Non-pigmented ciliary epithelial cell (primary cell): ENCODE results near the gene SYT3.

Experiments
- DNase-seq: peaks from one replicate; pipeline ENCODE4 v3.0.0-alpha.2; 2010; ENCODE audit warnings: low read depth

SYT3 gene

GRCh38 chr19:50639121-50640112, at the start of gene SYT3:
Gene SYT3, minus strand, starts transcription at chr19:50639881. Its CDS starts 2,470 bp downstream, at chr19:50637411.
- no peak for DNase-seq

- DNase-seq: no peak
Measured at GRCh38 chr19:50688766-50689165, 49.1 kb upstream of the SYT3 start.

- DNase-seq: no peak
Measured at GRCh38 chr19:50686310-50687032, 46.8 kb upstream of the SYT3 start.

GRCh38 chr19:50679177-50680125, 39.8 kb upstream of the SYT3 start:
- DNase-seq: peak; percentile 13

DNA sequence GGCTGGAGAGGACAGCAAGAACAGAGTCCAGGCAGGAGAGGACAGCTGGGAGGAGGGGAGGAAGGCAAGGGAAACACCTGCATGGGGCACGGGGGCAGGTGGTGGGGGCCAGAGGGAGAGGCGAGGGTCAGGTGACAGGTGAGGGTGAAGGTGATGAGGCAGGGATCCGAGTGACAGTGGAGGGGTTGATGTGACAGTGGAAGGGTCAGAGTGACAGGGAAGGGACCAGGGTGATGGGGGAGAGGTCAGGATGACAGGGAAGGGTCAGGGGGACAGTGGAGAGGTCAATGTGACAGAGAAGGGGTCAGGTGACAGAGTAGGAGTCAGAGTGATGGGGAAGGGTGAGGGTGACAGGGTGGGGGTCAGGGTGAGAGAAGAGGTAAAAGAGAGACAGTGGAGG, 38.6 kb upstream of the SYT3 start:
- no peak for DNase-seq

- no peak for DNase-seq
Measured at GRCh38 chr19:50677636-50678035, 38.0 kb upstream of the SYT3 start.

GRCh38 chr19:50676625-50677197, 37.0 kb upstream of the SYT3 start:
- DNase-seq: no peak

GRCh38 chr19:50673118-50673517, 33.4 kb upstream of the SYT3 start:
- no peak for DNase-seq

DNA sequence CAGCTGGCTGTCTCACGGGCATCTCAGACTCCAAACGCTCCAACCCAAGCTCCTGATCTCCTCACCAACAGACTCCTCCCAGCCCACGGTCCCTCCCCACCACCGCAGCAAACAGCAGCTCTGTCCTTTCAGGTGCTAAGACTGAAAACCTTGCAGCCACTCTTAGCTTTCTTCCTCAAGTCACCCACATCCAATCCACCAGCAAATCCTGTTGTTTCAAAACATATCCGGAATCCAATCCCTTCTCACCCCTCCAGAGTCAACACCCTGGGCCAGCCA, 30.4 kb upstream of the SYT3 start:
- no peak for DNase-seq

DNA sequence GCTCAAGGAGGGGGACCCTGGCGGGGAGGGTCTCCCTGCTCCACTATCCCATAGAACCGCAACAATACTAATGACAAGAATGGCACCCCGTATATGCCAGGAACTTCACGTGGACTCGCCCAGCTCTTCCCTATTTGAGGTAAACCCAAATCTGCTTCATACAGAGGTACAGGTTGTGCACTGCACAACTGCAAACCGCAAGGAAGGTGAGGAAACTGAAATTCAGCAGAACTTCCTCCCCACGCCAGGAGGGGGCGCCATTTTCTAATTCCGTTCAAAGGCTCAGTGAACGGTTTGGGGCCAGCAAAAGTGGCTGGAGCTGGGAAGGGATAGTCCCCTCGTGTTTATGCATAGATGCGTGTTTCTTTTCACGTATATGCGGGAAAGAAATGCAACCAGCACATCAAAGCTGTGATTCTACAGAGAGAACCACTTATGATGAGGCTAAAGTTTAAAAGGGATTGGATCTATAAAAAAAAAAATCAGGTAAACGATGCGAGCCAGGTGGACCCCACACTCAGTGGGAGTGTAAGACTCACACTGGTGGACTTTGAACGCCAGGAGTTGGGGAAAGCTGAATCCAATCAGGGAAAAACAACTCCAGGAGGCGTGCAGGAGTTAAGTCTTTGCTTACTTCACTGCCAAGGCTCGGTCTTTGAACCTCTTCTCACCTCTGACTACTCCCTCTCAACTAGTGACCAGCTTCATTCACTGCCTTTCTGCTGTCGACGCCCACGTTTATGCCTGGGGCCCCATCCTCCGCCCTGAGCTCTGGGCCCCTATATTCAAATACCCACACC, 29.8 kb upstream of the SYT3 start:
- DNase-seq: no peak

DNA sequence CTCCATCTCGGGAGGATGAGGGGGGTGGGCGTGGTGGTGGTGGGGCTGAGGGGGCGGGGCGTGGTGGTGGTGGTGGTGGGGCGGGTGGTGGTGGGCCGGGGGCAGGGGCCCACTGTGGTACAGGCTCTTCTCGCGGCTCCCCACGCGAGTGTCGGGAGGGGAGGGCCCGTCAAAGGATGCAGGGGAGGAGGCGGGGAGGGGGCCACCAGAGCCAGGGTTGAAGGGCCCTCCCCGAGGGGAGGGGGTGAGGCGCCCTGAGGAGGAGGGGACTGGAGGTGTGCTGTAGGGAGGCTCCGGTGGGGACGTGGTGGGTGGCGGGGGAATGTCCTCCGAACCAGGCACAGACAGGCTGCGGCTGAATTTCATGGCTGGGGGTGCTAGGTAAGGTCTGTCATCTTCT, 29.2 kb upstream of the SYT3 start:
- no peak for DNase-seq

DNA sequence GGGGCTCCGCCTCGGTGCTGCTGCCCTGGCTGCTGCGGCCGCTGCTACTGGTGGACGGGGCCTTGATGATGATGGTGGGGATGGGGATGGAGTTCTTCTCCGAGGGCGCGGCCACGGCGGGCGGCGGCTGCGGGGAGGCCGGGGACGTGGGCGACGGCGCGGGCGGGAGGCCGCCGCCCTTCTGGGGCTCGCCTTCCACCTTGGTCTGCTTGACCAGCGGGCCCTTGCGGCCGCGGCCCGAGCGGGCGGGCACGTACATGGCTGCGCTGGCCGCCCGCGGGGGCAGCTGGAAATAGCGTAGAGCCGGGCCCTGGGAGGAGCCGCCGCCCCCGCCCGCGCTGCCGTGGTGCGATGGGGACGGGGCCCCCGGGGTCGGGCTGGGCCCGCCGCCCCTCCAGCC, 28.7 kb upstream of the SYT3 start:
- no peak for DNase-seq

- no peak for DNase-seq
Measured at GRCh38 chr19:50667759-50668231, 28.1 kb upstream of the SYT3 start.

- no peak for DNase-seq
Measured at GRCh38 chr19:50667177-50667758, 27.6 kb upstream of the SYT3 start.

- DNase-seq: no peak
Measured at GRCh38 chr19:50666346-50667176, 26.9 kb upstream of the SYT3 start.

- DNase-seq: no peak
Measured at GRCh38 chr19:50664204-50664603, 24.5 kb upstream of the SYT3 start.

- DNase-seq: no peak
Measured at GRCh38 chr19:50663482-50663790, 23.8 kb upstream of the SYT3 start.

GRCh38 chr19:50662651-50663481, 23.2 kb upstream of the SYT3 start:
- DNase-seq: no peak
